H1 (cell line): ENCODE data around the gene TRDN. TPM values are rescaled to one million over a fixed set of nuclear protein-coding genes. Genes with fewer than 3 reads are reported as not detected.

Experiments
- CTCF ChIA-PET: fragments of 300-600 bp; sonication (Branson Sonifier 250); formaldehyde crosslinking; loops from one replicate; lab custom pipeline; 2021; ENCODE audit not compliant: partially characterized antibody; lab: Charles Lee
- POLR2A ChIA-PET: fragments of 300-600 bp; sonication (Branson Sonifier 250); formaldehyde crosslinking; loops from one replicate; lab custom pipeline; 2021; ENCODE audit warnings: inconsistent platforms; ENCODE audit not compliant: partially characterized antibody; lab: Charles Lee
- DNase-seq, 2 experiments: peaks; one replicate each; pipeline versions ENCODE4 v3.0.0 to v3.0.0-alpha.2; 2010 to 2022; ENCODE audit warnings: low spot score in 2 of 2, low read depth in 1 of 2, mixed read lengths in 1 of 2
- FAIRE-seq: peaks from 2 replicates; lab custom pipeline; 2011; peaks lifted over from hg19 to GRCh38; lab: Jason Lieb, UNC
- H2AFZ ChIP-seq: 2 replicates; pipeline ENCODE4 v1.8.1; 2012; ENCODE audit warnings: low read length, inconsistent platforms
- H2AK5ac ChIP-seq: 2 replicates; pipeline ENCODE4 v1.6.1; 2013; ENCODE audit warnings: low read depth, low read length
- H2BK120ac ChIP-seq: replicated peaks from 2 replicates; pipeline ENCODE3; 2013; ENCODE audit warnings: low read depth, low read length, inconsistent platforms
- H2BK12ac ChIP-seq: 2 replicates; pipeline ENCODE4 v1.6.1; 2013; ENCODE audit warnings: low read depth, low read length
- H2BK15ac ChIP-seq: 2 replicates; pipeline ENCODE4 v1.6.1; 2013; ENCODE audit warnings: low read length
- H2BK20ac ChIP-seq: 2 replicates; pipeline ENCODE4 v1.6.1; 2013; ENCODE audit warnings: low read length
- H2BK5ac ChIP-seq: 2 replicates; pipeline ENCODE4 v1.6.1; 2013; ENCODE audit warnings: low read depth, low read length
- H3K14ac ChIP-seq: 2 replicates; pipeline ENCODE4 v1.6.1; 2013; ENCODE audit warnings: inconsistent platforms; ENCODE audit not compliant: insufficient read length
- H3K18ac ChIP-seq: 2 replicates; pipeline ENCODE4 v1.6.1; 2013; ENCODE audit warnings: low read length; ENCODE audit errors: extremely low read depth
- H3K23ac ChIP-seq: 2 replicates; pipeline ENCODE4 v1.6.1; 2013; ENCODE audit warnings: inconsistent platforms; ENCODE audit not compliant: insufficient read length
- H3K23me2 ChIP-seq: 2 replicates; pipeline ENCODE4 v1.6.1; 2013; ENCODE audit warnings: low read depth, low read length
- H3K27ac ChIP-seq: 2 replicates; pipeline ENCODE4 v1.6.1; 2011; ENCODE audit warnings: low read depth, low read length, inconsistent platforms
- H3K27me3 ChIP-seq, 4 experiments: replicated peaks in 1 of 4; 1 replicate in 1 of 4; 2 replicates in 3 of 4; pipeline versions ENCODE4 v1.6.1 to v1.8.1; 2011 to 2013; ENCODE audit warnings: low read length in 3 of 4, mild to moderate bottlenecking in 3 of 4, inconsistent platforms in 2 of 4, mixed read lengths in 2 of 4, moderate library complexity in 1 of 4; ENCODE audit not compliant: control insufficient read depth in 3 of 4, insufficient read depth in 3 of 4; ENCODE audit errors: extremely low read depth in 1 of 4
- H3K36me3 ChIP-seq, 4 experiments: 2 replicates each; pipeline versions ENCODE4 v1.6.1 to v1.8.1; 2011 to 2013; ENCODE audit warnings: mild to moderate bottlenecking in 4 of 4, low read length in 3 of 4, moderate library complexity in 2 of 4, control low read depth in 1 of 4, inconsistent platforms in 1 of 4; ENCODE audit not compliant: insufficient read depth in 4 of 4, control insufficient read depth in 2 of 4
- H3K4ac ChIP-seq: replicated peaks from 2 replicates; pipeline ENCODE3; 2013; ENCODE audit warnings: low read length, low read depth, mixed read lengths, inconsistent platforms; ENCODE audit not compliant: insufficient read length
- H3K4me1 ChIP-seq, 4 experiments: replicated peaks in 1 of 4; 1 replicate in 1 of 4; 2 replicates in 3 of 4; pipeline versions ENCODE4 v1.6.1 to v1.8.1; 2011 to 2013; ENCODE audit warnings: low read length in 3 of 4, inconsistent platforms in 2 of 4, mixed read lengths in 1 of 4; ENCODE audit not compliant: insufficient read depth in 4 of 4, control insufficient read depth in 3 of 4
- H3K4me2 ChIP-seq, 2 experiments: 2 replicates each; pipeline versions ENCODE4 v1.6.1 to v1.8.1; 2011 to 2013; ENCODE audit warnings: low read depth in 2 of 2, low read length in 2 of 2, control low read depth in 1 of 2, inconsistent platforms in 1 of 2, mild to moderate bottlenecking in 1 of 2; ENCODE audit not compliant: insufficient read depth in 1 of 2
- H3K4me3 ChIP-seq, 4 experiments: fragments of 200-600, 300-600 bp in 1 of 4; sonication (generic), shearing (Covaris generic), sonication (Bioruptor Twin) in 1 of 4; 2 replicates each; pipeline versions ENCODE4 v1.5.1 to v1.8.1; 2011 to 2016; ENCODE audit warnings: low read length in 4 of 4, low read depth in 3 of 4, control low read depth in 2 of 4, inconsistent platforms in 2 of 4, mild to moderate bottlenecking in 2 of 4, mixed read lengths in 1 of 4, moderate library complexity in 1 of 4; ENCODE audit not compliant: insufficient read depth in 2 of 4; ENCODE audit errors: extremely low read depth in 1 of 4
- H3K56ac ChIP-seq: replicated peaks from 2 replicates; pipeline ENCODE3; 2013; ENCODE audit warnings: low read depth, mild to moderate bottlenecking, mixed read lengths, low read length, inconsistent platforms; ENCODE audit not compliant: insufficient read length
- H3K79me1 ChIP-seq: 2 replicates; pipeline ENCODE4 v1.6.1; 2013; ENCODE audit warnings: low read depth, low read length, control low read depth
- H3K79me2 ChIP-seq, 2 experiments: 2 replicates each; pipeline versions ENCODE4 v1.6.1 to v1.8.1; 2012 to 2013; ENCODE audit warnings: low read length in 2 of 2, mild to moderate bottlenecking in 2 of 2, inconsistent platforms in 1 of 2; ENCODE audit not compliant: insufficient read depth in 2 of 2, control insufficient read depth in 1 of 2
- H3K9ac ChIP-seq, 4 experiments: replicated peaks in 1 of 4; 1 replicate in 1 of 4; 2 replicates in 3 of 4; pipeline versions ENCODE4 v1.6.1 to v1.8.1; 2011 to 2013; ENCODE audit warnings: low read depth in 3 of 4, low read length in 3 of 4, control low read depth in 2 of 4, mild to moderate bottlenecking in 2 of 4, moderate library complexity in 2 of 4, inconsistent platforms in 1 of 4; ENCODE audit errors: extremely low read depth in 1 of 4
- H3K9me3 ChIP-seq, 2 experiments: 2 replicates each; pipeline versions ENCODE4 v1.6.1 to v1.8.1; 2012 to 2013; ENCODE audit warnings: mild to moderate bottlenecking in 2 of 2, moderate library complexity in 2 of 2, control low read depth in 1 of 2, inconsistent platforms in 1 of 2, low read depth in 1 of 2, low read length in 1 of 2, mixed read lengths in 1 of 2; ENCODE audit not compliant: insufficient read depth in 2 of 2
- H4K20me1 ChIP-seq, 2 experiments: replicated peaks in 1 of 2; 2 replicates each; pipeline versions ENCODE3 to v1.8.1; 2011 to 2013; ENCODE audit warnings: inconsistent platforms in 2 of 2, low read length in 2 of 2, mild to moderate bottlenecking in 1 of 2; ENCODE audit not compliant: insufficient read depth in 2 of 2, control insufficient read depth in 1 of 2
- H4K5ac ChIP-seq: 2 replicates; pipeline ENCODE4 v1.6.1; 2013; ENCODE audit warnings: low read length, low read depth, mixed read lengths, inconsistent platforms; ENCODE audit not compliant: insufficient read length
- H4K8ac ChIP-seq: 2 replicates; pipeline ENCODE4 v1.8.0; 2013; ENCODE audit warnings: mild to moderate bottlenecking, moderate library complexity, low read length, inconsistent platforms; ENCODE audit not compliant: insufficient read depth; ENCODE audit errors: extremely low read depth
- H4K91ac ChIP-seq: replicated peaks from 2 replicates; pipeline ENCODE3; 2013; ENCODE audit warnings: low read length, mixed read lengths, inconsistent platforms; ENCODE audit not compliant: insufficient read length
- BACH1 ChIP-seq: IDR thresholded peaks from 2 replicates; pipeline ENCODE4 v1.6.1; 2012; ENCODE audit warnings: low read length, improper control_type of control experiment
- HDAC6 ChIP-seq: IDR thresholded peaks from one replicate; pipeline ENCODE4 v1.7.1; 2012; ENCODE audit warnings: low read depth, mild to moderate bottlenecking, inconsistent platforms, low read length, moderate library complexity
- KDM5A ChIP-seq: fragments of 200-600 bp; IDR thresholded peaks from 2 replicates; pipeline ENCODE4 v1.7.1; 2012; ENCODE audit warnings: mild to moderate bottlenecking, low read length, inconsistent platforms, mixed read lengths
- MAX ChIP-seq: IDR thresholded peaks from 2 replicates; pipeline ENCODE4 v1.6.1; 2012; ENCODE audit warnings: inconsistent platforms
- SIX5 ChIP-seq: IDR thresholded peaks from 2 replicates; pipeline ENCODE4 v1.6.1; 2011; ENCODE audit warnings: mild to moderate bottlenecking, low read depth, low read length
- SP1 ChIP-seq: IDR thresholded peaks from 2 replicates; pipeline ENCODE4 v1.6.1; 2011; ENCODE audit warnings: low read depth, low read length
- SRF ChIP-seq: IDR thresholded peaks from 2 replicates; pipeline ENCODE4 v1.6.1; 2011; ENCODE audit warnings: mild to moderate bottlenecking, low read depth, low read length, moderate library complexity
- WGBS, 2 experiments: shearing (Covaris generic) in 1 of 2; methylation state at CpG; one replicate each; pipeline versions ENCODE4 v1.1.6 to v1.1.7; 2013 to 2015; ENCODE audit warnings: low lambda C conversion rate in 2 of 2, mixed read lengths in 2 of 2, inconsistent platforms in 1 of 2, low coverage in 1 of 2, missing lambda C conversion rate in 1 of 2; ENCODE audit not compliant: insufficient replicate concordance in 2 of 2, insufficient coverage in 1 of 2, insufficient read length in 1 of 2; ENCODE audit errors: extremely low coverage in 1 of 2, missing lambda C conversion rate in 1 of 2; 5-methylcytosine and 5-hydroxymethylcytosine counted together
- polyA plus RNA-seq, 7 experiments: library from polyadenylated mRNA; depleted of rRNA in 3 of 7; stranded (reverse) in 5 of 7; unstranded in 2 of 7; fragments of >200 nt in 5 of 7; fragments of 200-250 nt in 2 of 7; gene quantifications; 1 replicate in 5 of 7; 2 replicates in 1 of 7; 4 replicates in 1 of 7; pipeline versions ENCODE4 v1.2.1 to v1.2.3, GENCODE V29; 2011 to 2013; ENCODE audit warnings: missing spikeins in 2 of 7, mixed read lengths in 2 of 7
- total RNA-seq: library from RNA; stranded (reverse); fragmentation: NEBNext Ultra II Directional; extraction: Animal tissue kit (Norgen Biotek cat#: 25700); gene quantifications from 2 replicates; pipeline ENCODE4 v1.2.1, GENCODE V29; 2021

Gene TRDN
- total and polyA plus RNA-seq, 2 of the 8 experiments (the other 6 are each of a cell fraction or from before 2014, with no cell fraction given) = 1.6 to 41.6 TPM

- Histone ChIP-seq H3K4me3 (no peak overlapping the region), H3K9ac (no peak overlapping the region), H3K56ac (no peak overlapping the region), H4K8ac (no peak overlapping the region), H2AK5ac (no peak overlapping the region), H3K27me3 (no peaks in the 10 kb centered on the region), H2BK20ac (no peak overlapping the region), H3K79me1 (no peaks in the 10 kb centered on the region), H3K23ac (no peak overlapping the region), H3K18ac (no peak overlapping the region), H3K36me3 (no peaks in the 10 kb centered on the region), H3K14ac (no peak overlapping the region), H2AFZ (no peak overlapping the region), H3K4me1 (peaks cover 0 to 5% (median 0%) of the 10 kb centered on the region in 4 experiments; a peak in 1 of 7 replicates), H3K9me3 (no peaks in the 10 kb centered on the region), H3K79me2 (no peaks in the 10 kb centered on the region), H2BK5ac (no peak overlapping the region), H2BK12ac (no peak overlapping the region), H2BK120ac (no peak overlapping the region), H3K4ac (no peak overlapping the region), H4K5ac (no peak overlapping the region), H4K91ac (no peak overlapping the region), H3K23me2 (no peaks in the 10 kb centered on the region), H4K20me1 (no peaks in the 10 kb centered on the region), H2BK15ac (no peak overlapping the region), H3K4me2 (no peak overlapping the region), H3K27ac (no peak overlapping the region)
- ChIA-PET CTCF (interaction anchor here (0.9 kb wide), 1 partner anchor 141 kb away, joined by 3 read pairs; no protein-coding TSS in a partner anchor), POLR2A (no interaction called here)
- FAIRE-seq = no peak
- no peak for TF ChIP-seq SIX5
- TF ChIP-seq BACH1 = no peak
- no peak for TF ChIP-seq KDM5A
- no peak for TF ChIP-seq HDAC6
- TF ChIP-seq SRF = no peak
- TF ChIP-seq MAX = no peak
- TF ChIP-seq SP1 = no peak
- DNase-seq = no peak
- 91% methylated on average over 4 of the region's 4 CpGs; no CpG with 5 or more reads in 1 of the 2 experiments for WGBS, 2 experiments
Measured at GRCh38 chr6:123632641-123633040, 4.1 kb downstream of the TRDN start.
